ENCODE results near the gene BTG4.

The BTG4 gene

GRCh38 chr11:111452817-111453552 lies 59.2 kb downstream of the BTG4 start:
- no peak for DNase-seq

GRCh38 chr11:111452146-111452545 lies 60.0 kb downstream of the BTG4 start:
- no peak for DNase-seq

GRCh38 chr11:111450480-111451320 lies 61.5 kb downstream of the BTG4 start:
- no peak for DNase-seq

- DNase-seq: no peak
These were observed 62.3 kb downstream of the BTG4 start for GRCh38 chr11:111449696-111450479.

- DNase-seq: no peak
These were observed 63.2 kb downstream of the BTG4 start for GRCh38 chr11:111448831-111449557.

- no peak for DNase-seq
These were observed 63.8 kb downstream of the BTG4 start for GRCh38 chr11:111448414-111448813.

GRCh38 chr11:111447931-111448330 lies 64.3 kb downstream of the BTG4 start:
- no peak for DNase-seq

- no peak for DNase-seq
These were observed 65.1 kb downstream of the BTG4 start for GRCh38 chr11:111447112-111447471.

- DNase-seq: peak; percentile 66 to 72
These were observed 65.6 kb downstream of the BTG4 start for GRCh38 chr11:111446404-111447111.

GRCh38 chr11:111445586-111445985 lies 66.6 kb downstream of the BTG4 start:
- no peak for DNase-seq
